Measurements from ENCODE around the gene APOBEC4.
A peak's percentile ranks its signal among the peaks of the same experiment; 100 is the strongest.

The APOBEC4 gene

GRCh38 chr1:183611021-183611420, 42.1 kb downstream of the APOBEC4 start:
- Histone ChIP-seq H3K27me3 (replicated peaks; ENCODE audit: control insufficient read depth, insufficient read depth, low read length) (no peaks in the 10 kb centered on the region), H3K4me1 (ENCODE audit: control insufficient read depth, insufficient read depth, low read length) (peaks cover 24% of the 10 kb centered on the region), H3K36me3 (ENCODE audit: control insufficient read depth, insufficient read depth, low read length, severe bottlenecking) (no peaks in the 10 kb centered on the region), H3K9me3 (ENCODE audit: control insufficient read depth, low read length) (no peaks in the 10 kb centered on the region), H3K4me3 (ENCODE audit: low read length) (no peak overlapping the region), H3K9ac (ENCODE audit: low read length) (no peak overlapping the region)
- DNase-seq (ENCODE audit: low read depth), result no peak

GRCh38 chr1:183609759-183610452, 43.2 kb downstream of the APOBEC4 start:
- DNase-seq (ENCODE audit: low read depth), result peak; percentile 64
- peak overlapping the region; percentile 42 for H3K4me3 ChIP-seq (ENCODE audit: low read length)
- no peaks in the 10 kb centered on the region for H3K27me3 ChIP-seq (replicated peaks; ENCODE audit: control insufficient read depth, insufficient read depth, low read length)
- H3K36me3 ChIP-seq (ENCODE audit: control insufficient read depth, insufficient read depth, low read length, severe bottlenecking), result no peaks in the 10 kb centered on the region
- peaks cover 24% of the 10 kb centered on the region for H3K4me1 ChIP-seq (ENCODE audit: control insufficient read depth, insufficient read depth, low read length)
- no peaks in the 10 kb centered on the region for H3K9me3 ChIP-seq (ENCODE audit: control insufficient read depth, low read length)
- peak overlapping the region; percentile 72 for H3K9ac ChIP-seq (ENCODE audit: low read length)

GRCh38 chr1:183609313-183609712, 43.8 kb downstream of the APOBEC4 start:
- H3K27me3 ChIP-seq (replicated peaks; ENCODE audit: control insufficient read depth, insufficient read depth, low read length), result no peaks in the 10 kb centered on the region
- no peaks in the 10 kb centered on the region for H3K36me3 ChIP-seq (ENCODE audit: control insufficient read depth, insufficient read depth, low read length, severe bottlenecking)
- peaks cover 24% of the 10 kb centered on the region for H3K4me1 ChIP-seq (ENCODE audit: control insufficient read depth, insufficient read depth, low read length)
- DNase-seq (ENCODE audit: low read depth), result peak; percentile 87
- H3K4me3 ChIP-seq (ENCODE audit: low read length), result peak overlapping the region; percentile 42
- H3K9me3 ChIP-seq (ENCODE audit: control insufficient read depth, low read length), result no peaks in the 10 kb centered on the region
- H3K9ac ChIP-seq (ENCODE audit: low read length), result peak overlapping the region; percentile 72

- Histone ChIP-seq H3K9ac (ENCODE audit: low read length) (peak overlapping the region; percentile 14), H3K36me3 (ENCODE audit: control insufficient read depth, insufficient read depth, low read length, severe bottlenecking) (no peaks in the 10 kb centered on the region), H3K27me3 (replicated peaks; ENCODE audit: control insufficient read depth, insufficient read depth, low read length) (no peaks in the 10 kb centered on the region), H3K4me3 (ENCODE audit: low read length) (no peak overlapping the region), H3K9me3 (ENCODE audit: control insufficient read depth, low read length) (no peaks in the 10 kb centered on the region), H3K4me1 (ENCODE audit: control insufficient read depth, insufficient read depth, low read length) (peaks cover 24% of the 10 kb centered on the region)
- no peak for DNase-seq (ENCODE audit: low read depth)
Measured at GRCh38 chr1:183607322-183607980, 45.7 kb downstream of the APOBEC4 start.

GRCh38 chr1:183605904-183606303, 47.2 kb downstream of the APOBEC4 start:
- no peaks in the 10 kb centered on the region for H3K27me3 ChIP-seq (replicated peaks; ENCODE audit: control insufficient read depth, insufficient read depth, low read length)
- no peaks in the 10 kb centered on the region for H3K36me3 ChIP-seq (ENCODE audit: control insufficient read depth, insufficient read depth, low read length, severe bottlenecking)
- no peak overlapping the region for H3K4me3 ChIP-seq (ENCODE audit: low read length)
- no peak overlapping the region for H3K9ac ChIP-seq (ENCODE audit: low read length)
- peaks cover 24% of the 10 kb centered on the region for H3K4me1 ChIP-seq (ENCODE audit: control insufficient read depth, insufficient read depth, low read length)
- no peak for DNase-seq (ENCODE audit: low read depth)
- no peaks in the 10 kb centered on the region for H3K9me3 ChIP-seq (ENCODE audit: control insufficient read depth, low read length)

- H3K36me3 ChIP-seq (ENCODE audit: control insufficient read depth, insufficient read depth, low read length, severe bottlenecking), result no peaks in the 10 kb centered on the region
- H3K4me3 ChIP-seq (ENCODE audit: low read length), result no peak overlapping the region
- no peaks in the 10 kb centered on the region for H3K27me3 ChIP-seq (replicated peaks; ENCODE audit: control insufficient read depth, insufficient read depth, low read length)
- no peaks in the 10 kb centered on the region for H3K9me3 ChIP-seq (ENCODE audit: control insufficient read depth, low read length)
- peaks cover 28% of the 10 kb centered on the region for H3K4me1 ChIP-seq (ENCODE audit: control insufficient read depth, insufficient read depth, low read length)
- no peak overlapping the region for H3K9ac ChIP-seq (ENCODE audit: low read length)
- DNase-seq (ENCODE audit: low read depth), result no peak
Measured at GRCh38 chr1:183604815-183605214, 48.3 kb downstream of the APOBEC4 start.

- no peaks in the 10 kb centered on the region for H3K36me3 ChIP-seq (ENCODE audit: control insufficient read depth, insufficient read depth, low read length, severe bottlenecking)
- DNase-seq (ENCODE audit: low read depth), result peak; percentile 44
- no peak overlapping the region for H3K4me3 ChIP-seq (ENCODE audit: low read length)
- H3K27me3 ChIP-seq (replicated peaks; ENCODE audit: control insufficient read depth, insufficient read depth, low read length), result no peaks in the 10 kb centered on the region
- H3K4me1 ChIP-seq (ENCODE audit: control insufficient read depth, insufficient read depth, low read length), result peaks cover 25% of the 10 kb centered on the region
- H3K9me3 ChIP-seq (ENCODE audit: control insufficient read depth, low read length), result no peaks in the 10 kb centered on the region
- no peak overlapping the region for H3K9ac ChIP-seq (ENCODE audit: low read length)
Measured at GRCh38 chr1:183604038-183604808, 48.9 kb downstream of the APOBEC4 start.

- peaks cover 26% of the 10 kb centered on the region for H3K4me1 ChIP-seq (ENCODE audit: control insufficient read depth, insufficient read depth, low read length)
- no peaks in the 10 kb centered on the region for H3K27me3 ChIP-seq (replicated peaks; ENCODE audit: control insufficient read depth, insufficient read depth, low read length)
- H3K9ac ChIP-seq (ENCODE audit: low read length), result no peak overlapping the region
- DNase-seq (ENCODE audit: low read depth), result no peak
- no peaks in the 10 kb centered on the region for H3K36me3 ChIP-seq (ENCODE audit: control insufficient read depth, insufficient read depth, low read length, severe bottlenecking)
- H3K4me3 ChIP-seq (ENCODE audit: low read length), result no peak overlapping the region
- no peaks in the 10 kb centered on the region for H3K9me3 ChIP-seq (ENCODE audit: control insufficient read depth, low read length)
Measured at GRCh38 chr1:183602510-183602909, 50.6 kb downstream of the APOBEC4 start.

- H3K4me1 ChIP-seq (ENCODE audit: control insufficient read depth, insufficient read depth, low read length), result peaks cover 27% of the 10 kb centered on the region
- no peaks in the 10 kb centered on the region for H3K36me3 ChIP-seq (ENCODE audit: control insufficient read depth, insufficient read depth, low read length, severe bottlenecking)
- H3K4me3 ChIP-seq (ENCODE audit: low read length), result no peak overlapping the region
- H3K27me3 ChIP-seq (replicated peaks; ENCODE audit: control insufficient read depth, insufficient read depth, low read length), result no peaks in the 10 kb centered on the region
- H3K9ac ChIP-seq (ENCODE audit: low read length), result no peak overlapping the region
- DNase-seq (ENCODE audit: low read depth), result no peak
- no peaks in the 10 kb centered on the region for H3K9me3 ChIP-seq (ENCODE audit: control insufficient read depth, low read length)
Measured at GRCh38 chr1:183600634-183601033, 52.5 kb downstream of the APOBEC4 start.

GRCh38 chr1:183600136-183600535, 53.0 kb downstream of the APOBEC4 start:
- Histone ChIP-seq H3K4me1 (ENCODE audit: control insufficient read depth, insufficient read depth, low read length) (peaks cover 27% of the 10 kb centered on the region), H3K4me3 (ENCODE audit: low read length) (no peak overlapping the region), H3K36me3 (ENCODE audit: control insufficient read depth, insufficient read depth, low read length, severe bottlenecking) (no peaks in the 10 kb centered on the region), H3K9ac (ENCODE audit: low read length) (no peak overlapping the region), H3K9me3 (ENCODE audit: control insufficient read depth, low read length) (no peaks in the 10 kb centered on the region), H3K27me3 (replicated peaks; ENCODE audit: control insufficient read depth, insufficient read depth, low read length) (no peaks in the 10 kb centered on the region)
- peak; percentile 50 for DNase-seq (ENCODE audit: low read depth)

- Histone ChIP-seq H3K4me1 (ENCODE audit: control insufficient read depth, insufficient read depth, low read length) (peaks cover 27% of the 10 kb centered on the region), H3K9ac (ENCODE audit: low read length) (peak overlapping the region; percentile 12), H3K27me3 (replicated peaks; ENCODE audit: control insufficient read depth, insufficient read depth, low read length) (no peaks in the 10 kb centered on the region), H3K9me3 (ENCODE audit: control insufficient read depth, low read length) (no peaks in the 10 kb centered on the region), H3K4me3 (ENCODE audit: low read length) (peak overlapping the region; percentile 39), H3K36me3 (ENCODE audit: control insufficient read depth, insufficient read depth, low read length, severe bottlenecking) (no peaks in the 10 kb centered on the region)
- no peak for DNase-seq (ENCODE audit: low read depth)
Measured at GRCh38 chr1:183598386-183598785, 54.7 kb downstream of the APOBEC4 start.

Measured in adipocyte (in vitro differentiated cells).